ENCODE results near the gene ELF4.

DNA sequence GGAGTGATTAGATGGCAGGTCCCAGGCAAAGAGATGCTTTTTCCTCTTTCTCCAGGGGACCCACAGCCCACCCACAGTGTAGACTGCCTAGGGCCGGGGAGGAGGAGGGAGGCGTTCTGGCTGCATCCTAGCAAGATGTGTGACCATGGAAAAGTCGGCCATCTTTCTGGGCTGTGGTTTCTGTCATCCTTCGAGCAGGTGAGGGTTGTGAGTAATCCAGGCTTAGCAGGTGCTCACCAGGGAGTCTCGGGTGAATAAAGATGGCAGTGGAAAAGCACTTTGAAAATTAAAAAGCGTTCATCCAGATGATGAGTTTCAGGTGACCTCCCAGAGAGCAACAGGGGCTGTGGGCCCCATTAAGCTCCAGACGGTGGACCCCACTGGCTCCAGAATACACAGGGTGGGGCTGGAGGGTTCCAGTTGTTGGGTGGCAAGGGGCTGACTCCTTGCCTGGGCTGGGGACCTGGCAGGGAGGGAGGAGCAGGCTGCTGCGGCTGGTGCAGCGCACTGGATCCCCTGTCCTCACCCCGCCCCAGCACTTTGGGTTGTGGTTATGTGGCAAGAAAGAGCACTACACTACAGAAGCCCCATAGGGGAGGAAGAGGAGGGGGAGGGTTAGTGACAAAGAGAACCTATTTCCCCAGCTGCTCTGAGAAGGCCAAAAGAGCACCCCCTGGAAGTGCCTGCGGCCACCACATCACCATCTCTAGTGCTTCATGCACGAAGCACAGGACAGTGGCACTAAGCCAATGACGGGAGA is 23.7 kb downstream of the ELF4 start:
- TF ChIP-seq, protein P1, sequence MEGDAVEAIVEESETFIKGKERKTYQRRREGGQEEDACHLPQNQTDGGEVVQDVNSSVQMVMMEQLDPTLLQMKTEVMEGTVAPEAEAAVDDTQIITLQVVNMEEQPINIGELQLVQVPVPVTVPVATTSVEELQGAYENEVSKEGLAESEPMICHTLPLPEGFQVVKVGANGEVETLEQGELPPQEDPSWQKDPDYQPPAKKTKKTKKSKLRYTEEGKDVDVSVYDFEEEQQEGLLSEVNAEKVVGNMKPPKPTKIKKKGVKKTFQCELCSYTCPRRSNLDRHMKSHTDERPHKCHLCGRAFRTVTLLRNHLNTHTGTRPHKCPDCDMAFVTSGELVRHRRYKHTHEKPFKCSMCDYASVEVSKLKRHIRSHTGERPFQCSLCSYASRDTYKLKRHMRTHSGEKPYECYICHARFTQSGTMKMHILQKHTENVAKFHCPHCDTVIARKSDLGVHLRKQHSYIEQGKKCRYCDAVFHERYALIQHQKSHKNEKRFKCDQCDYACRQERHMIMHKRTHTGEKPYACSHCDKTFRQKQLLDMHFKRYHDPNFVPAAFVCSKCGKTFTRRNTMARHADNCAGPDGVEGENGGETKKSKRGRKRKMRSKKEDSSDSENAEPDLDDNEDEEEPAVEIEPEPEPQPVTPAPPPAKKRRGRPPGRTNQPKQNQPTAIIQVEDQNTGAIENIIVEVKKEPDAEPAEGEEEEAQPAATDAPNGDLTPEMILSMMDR (IDR thresholded peaks at IDR 0.05; ENCODE audit: low read depth, low read length, poor library complexity, severe bottlenecking) = no peak
- TF ChIP-seq EZH2phosphoT487 (IDR thresholded peaks at IDR 0.05; ENCODE audit: borderline replicate concordance, low read length) = no peak

Measured in DOHH2 (cell line).